GM21825 (cell line): ENCODE results near the gene LDLRAD3.

Experiments
- ATAC-seq: cut with Tn5 transposase; IDR thresholded peaks from one replicate; pipeline ENCODE4 v1.9.1; 2021; ENCODE audit warnings: mild to moderate bottlenecking, moderate library complexity; ENCODE audit not compliant: unreplicated experiment

LDLRAD3 gene

GRCh38 chr11:36192425-36193289 is 248.8 kb downstream of the LDLRAD3 start:
- no peak for ATAC-seq

- ATAC-seq, result no peak
These were observed 249.4 kb downstream of the LDLRAD3 start for GRCh38 chr11:36193290-36193619.

GRCh38 chr11:36193721-36194120 is 249.9 kb downstream of the LDLRAD3 start:
- ATAC-seq, result no peak

- no peak for ATAC-seq
These were observed 251.9 kb downstream of the LDLRAD3 start for GRCh38 chr11:36195496-36196354.

- ATAC-seq, result no peak
These were observed 252.6 kb downstream of the LDLRAD3 start for GRCh38 chr11:36196411-36196998.

- no peak for ATAC-seq
These were observed 257.5 kb downstream of the LDLRAD3 start for GRCh38 chr11:36201411-36201810.

- no peak for ATAC-seq
These were observed 261.7 kb downstream of the LDLRAD3 start for GRCh38 chr11:36205536-36205935.

- ATAC-seq, result no peak
These were observed 266.7 kb downstream of the LDLRAD3 start for GRCh38 chr11:36210529-36210928.

- ATAC-seq, result no peak
These were observed 268.0 kb downstream of the LDLRAD3 start for GRCh38 chr11:36211761-36212430.

- no peak for ATAC-seq
These were observed 268.9 kb downstream of the LDLRAD3 start for GRCh38 chr11:36212564-36213392.

GRCh38 chr11:36213393-36213840 is 269.6 kb downstream of the LDLRAD3 start:
- no peak for ATAC-seq

GRCh38 chr11:36214480-36214879 is 270.6 kb downstream of the LDLRAD3 start:
- no peak for ATAC-seq

GRCh38 chr11:36214976-36215692 is 271.3 kb downstream of the LDLRAD3 start:
- ATAC-seq, result no peak

- no peak for ATAC-seq
These were observed 271.8 kb downstream of the LDLRAD3 start for GRCh38 chr11:36215693-36216060.

- ATAC-seq, result no peak
These were observed 272.3 kb downstream of the LDLRAD3 start for GRCh38 chr11:36216061-36216615.

GRCh38 chr11:36218283-36218921 is 274.5 kb downstream of the LDLRAD3 start:
- ATAC-seq, result no peak

- ATAC-seq, result no peak
These were observed 276.1 kb downstream of the LDLRAD3 start for GRCh38 chr11:36219996-36220395.

- no peak for ATAC-seq
These were observed 279.2 kb downstream of the LDLRAD3 start for GRCh38 chr11:36222831-36223635.
